H1 (cell line): ENCODE data around the gene CDH22. TPM values are rescaled to one million over a fixed set of nuclear protein-coding genes. Genes with fewer than 3 reads are reported as not detected.

Experiments used
- CTCF ChIA-PET: fragments of 300-600 bp; sonication (Branson Sonifier 250); formaldehyde crosslinking; loops from one replicate; lab custom pipeline; 2021; ENCODE audit not compliant: partially characterized antibody; lab: Charles Lee
- POLR2A ChIA-PET: fragments of 300-600 bp; sonication (Branson Sonifier 250); formaldehyde crosslinking; loops from one replicate; lab custom pipeline; 2021; ENCODE audit warnings: inconsistent platforms; ENCODE audit not compliant: partially characterized antibody; lab: Charles Lee
- DNase-seq, 2 experiments: peaks; one replicate each; pipeline versions ENCODE4 v3.0.0 to v3.0.0-alpha.2; 2010 to 2022; ENCODE audit warnings: low spot score in 2 of 2, low read depth in 1 of 2, mixed read lengths in 1 of 2
- FAIRE-seq: peaks from 2 replicates; lab custom pipeline; 2011; peaks lifted over from hg19 to GRCh38; lab: Jason Lieb, UNC
- H2AFZ ChIP-seq: 2 replicates; pipeline ENCODE4 v1.8.1; 2012; ENCODE audit warnings: low read length, inconsistent platforms
- H2AK5ac ChIP-seq: 2 replicates; pipeline ENCODE4 v1.6.1; 2013; ENCODE audit warnings: low read depth, low read length
- H2BK120ac ChIP-seq: replicated peaks from 2 replicates; pipeline ENCODE3; 2013; ENCODE audit warnings: low read depth, low read length, inconsistent platforms
- H2BK12ac ChIP-seq: 2 replicates; pipeline ENCODE4 v1.6.1; 2013; ENCODE audit warnings: low read depth, low read length
- H2BK15ac ChIP-seq: 2 replicates; pipeline ENCODE4 v1.6.1; 2013; ENCODE audit warnings: low read length
- H2BK20ac ChIP-seq: 2 replicates; pipeline ENCODE4 v1.6.1; 2013; ENCODE audit warnings: low read length
- H2BK5ac ChIP-seq: 2 replicates; pipeline ENCODE4 v1.6.1; 2013; ENCODE audit warnings: low read depth, low read length
- H3K14ac ChIP-seq: 2 replicates; pipeline ENCODE4 v1.6.1; 2013; ENCODE audit warnings: inconsistent platforms; ENCODE audit not compliant: insufficient read length
- H3K18ac ChIP-seq: 2 replicates; pipeline ENCODE4 v1.6.1; 2013; ENCODE audit warnings: low read length; ENCODE audit errors: extremely low read depth
- H3K23ac ChIP-seq: 2 replicates; pipeline ENCODE4 v1.6.1; 2013; ENCODE audit warnings: inconsistent platforms; ENCODE audit not compliant: insufficient read length
- H3K23me2 ChIP-seq: 2 replicates; pipeline ENCODE4 v1.6.1; 2013; ENCODE audit warnings: low read depth, low read length
- H3K27ac ChIP-seq: 2 replicates; pipeline ENCODE4 v1.6.1; 2011; ENCODE audit warnings: low read depth, low read length, inconsistent platforms
- H3K27me3 ChIP-seq, 4 experiments: replicated peaks in 1 of 4; 1 replicate in 1 of 4; 2 replicates in 3 of 4; pipeline versions ENCODE4 v1.6.1 to v1.8.1; 2011 to 2013; ENCODE audit warnings: low read length in 3 of 4, mild to moderate bottlenecking in 3 of 4, inconsistent platforms in 2 of 4, mixed read lengths in 2 of 4, moderate library complexity in 1 of 4; ENCODE audit not compliant: control insufficient read depth in 3 of 4, insufficient read depth in 3 of 4; ENCODE audit errors: extremely low read depth in 1 of 4
- H3K36me3 ChIP-seq, 4 experiments: 2 replicates each; pipeline versions ENCODE4 v1.6.1 to v1.8.1; 2011 to 2013; ENCODE audit warnings: mild to moderate bottlenecking in 4 of 4, low read length in 3 of 4, moderate library complexity in 2 of 4, control low read depth in 1 of 4, inconsistent platforms in 1 of 4; ENCODE audit not compliant: insufficient read depth in 4 of 4, control insufficient read depth in 2 of 4
- H3K4ac ChIP-seq: replicated peaks from 2 replicates; pipeline ENCODE3; 2013; ENCODE audit warnings: low read length, low read depth, mixed read lengths, inconsistent platforms; ENCODE audit not compliant: insufficient read length
- H3K4me1 ChIP-seq, 4 experiments: replicated peaks in 1 of 4; 1 replicate in 1 of 4; 2 replicates in 3 of 4; pipeline versions ENCODE4 v1.6.1 to v1.8.1; 2011 to 2013; ENCODE audit warnings: low read length in 3 of 4, inconsistent platforms in 2 of 4, mixed read lengths in 1 of 4; ENCODE audit not compliant: insufficient read depth in 4 of 4, control insufficient read depth in 3 of 4
- H3K4me2 ChIP-seq, 2 experiments: 2 replicates each; pipeline versions ENCODE4 v1.6.1 to v1.8.1; 2011 to 2013; ENCODE audit warnings: low read depth in 2 of 2, low read length in 2 of 2, control low read depth in 1 of 2, inconsistent platforms in 1 of 2, mild to moderate bottlenecking in 1 of 2; ENCODE audit not compliant: insufficient read depth in 1 of 2
- H3K4me3 ChIP-seq, 4 experiments: fragments of 200-600, 300-600 bp in 1 of 4; sonication (generic), shearing (Covaris generic), sonication (Bioruptor Twin) in 1 of 4; 2 replicates each; pipeline versions ENCODE4 v1.5.1 to v1.8.1; 2011 to 2016; ENCODE audit warnings: low read length in 4 of 4, low read depth in 3 of 4, control low read depth in 2 of 4, inconsistent platforms in 2 of 4, mild to moderate bottlenecking in 2 of 4, mixed read lengths in 1 of 4, moderate library complexity in 1 of 4; ENCODE audit not compliant: insufficient read depth in 2 of 4; ENCODE audit errors: extremely low read depth in 1 of 4
- H3K56ac ChIP-seq: replicated peaks from 2 replicates; pipeline ENCODE3; 2013; ENCODE audit warnings: low read depth, mild to moderate bottlenecking, mixed read lengths, low read length, inconsistent platforms; ENCODE audit not compliant: insufficient read length
- H3K79me1 ChIP-seq: 2 replicates; pipeline ENCODE4 v1.6.1; 2013; ENCODE audit warnings: low read depth, low read length, control low read depth
- H3K79me2 ChIP-seq, 2 experiments: 2 replicates each; pipeline versions ENCODE4 v1.6.1 to v1.8.1; 2012 to 2013; ENCODE audit warnings: low read length in 2 of 2, mild to moderate bottlenecking in 2 of 2, inconsistent platforms in 1 of 2; ENCODE audit not compliant: insufficient read depth in 2 of 2, control insufficient read depth in 1 of 2
- H3K9ac ChIP-seq, 4 experiments: replicated peaks in 1 of 4; 1 replicate in 1 of 4; 2 replicates in 3 of 4; pipeline versions ENCODE4 v1.6.1 to v1.8.1; 2011 to 2013; ENCODE audit warnings: low read depth in 3 of 4, low read length in 3 of 4, control low read depth in 2 of 4, mild to moderate bottlenecking in 2 of 4, moderate library complexity in 2 of 4, inconsistent platforms in 1 of 4; ENCODE audit errors: extremely low read depth in 1 of 4
- H3K9me3 ChIP-seq, 2 experiments: 2 replicates each; pipeline versions ENCODE4 v1.6.1 to v1.8.1; 2012 to 2013; ENCODE audit warnings: mild to moderate bottlenecking in 2 of 2, moderate library complexity in 2 of 2, control low read depth in 1 of 2, inconsistent platforms in 1 of 2, low read depth in 1 of 2, low read length in 1 of 2, mixed read lengths in 1 of 2; ENCODE audit not compliant: insufficient read depth in 2 of 2
- H4K20me1 ChIP-seq, 2 experiments: replicated peaks in 1 of 2; 2 replicates each; pipeline versions ENCODE3 to v1.8.1; 2011 to 2013; ENCODE audit warnings: inconsistent platforms in 2 of 2, low read length in 2 of 2, mild to moderate bottlenecking in 1 of 2; ENCODE audit not compliant: insufficient read depth in 2 of 2, control insufficient read depth in 1 of 2
- H4K5ac ChIP-seq: 2 replicates; pipeline ENCODE4 v1.6.1; 2013; ENCODE audit warnings: low read length, low read depth, mixed read lengths, inconsistent platforms; ENCODE audit not compliant: insufficient read length
- H4K8ac ChIP-seq: 2 replicates; pipeline ENCODE4 v1.8.0; 2013; ENCODE audit warnings: mild to moderate bottlenecking, moderate library complexity, low read length, inconsistent platforms; ENCODE audit not compliant: insufficient read depth; ENCODE audit errors: extremely low read depth
- H4K91ac ChIP-seq: replicated peaks from 2 replicates; pipeline ENCODE3; 2013; ENCODE audit warnings: low read length, mixed read lengths, inconsistent platforms; ENCODE audit not compliant: insufficient read length
- CBX5 ChIP-seq: fragments of 300-800, 300-1000 bp; sonication (generic); IDR thresholded peaks from 2 replicates; pipeline ENCODE4 v1.7.1; 2016; ENCODE audit warnings: antibody characterized with exemption, low read length, low read depth
- GTF2F1 ChIP-seq: IDR thresholded peaks from 2 replicates; pipeline ENCODE4 v1.6.1; 2012; ENCODE audit warnings: low read depth, low read length, improper control_type of control experiment, borderline replicate concordance
- KDM1A ChIP-seq: fragments of 200-600, 300-600 bp; sonication (generic); IDR thresholded peaks from 2 replicates; pipeline ENCODE4 v1.7.1; 2016; ENCODE audit warnings: mild to moderate bottlenecking, low read length, borderline replicate concordance
- POU5F1 ChIP-seq: IDR thresholded peaks from 2 replicates; pipeline ENCODE4 v1.6.1; 2011; ENCODE audit warnings: low read depth, mild to moderate bottlenecking, low read length, moderate library complexity
- RAD21 ChIP-seq, 2 experiments: IDR thresholded peaks in 1 of 2; conservative IDR thresholded peaks in 1 of 2; 2 replicates each; pipeline ENCODE4 v1.6.1; 2011; ENCODE audit warnings: low read depth in 2 of 2, low read length in 2 of 2, improper control_type of control experiment in 1 of 2, inconsistent platforms in 1 of 2, mild to moderate bottlenecking in 1 of 2, moderate library complexity in 1 of 2
- SP4 ChIP-seq: IDR thresholded peaks from 2 replicates; pipeline ENCODE4 v1.6.1; 2012; ENCODE audit warnings: low read length, inconsistent platforms
- WGBS, 2 experiments: shearing (Covaris generic) in 1 of 2; methylation state at CpG; one replicate each; pipeline versions ENCODE4 v1.1.6 to v1.1.7; 2013 to 2015; ENCODE audit warnings: low lambda C conversion rate in 2 of 2, mixed read lengths in 2 of 2, inconsistent platforms in 1 of 2, low coverage in 1 of 2, missing lambda C conversion rate in 1 of 2; ENCODE audit not compliant: insufficient replicate concordance in 2 of 2, insufficient coverage in 1 of 2, insufficient read length in 1 of 2; ENCODE audit errors: extremely low coverage in 1 of 2, missing lambda C conversion rate in 1 of 2; 5-methylcytosine and 5-hydroxymethylcytosine counted together
- polyA plus RNA-seq, 7 experiments: library from polyadenylated mRNA; depleted of rRNA in 3 of 7; stranded (reverse) in 5 of 7; unstranded in 2 of 7; fragments of >200 nt in 5 of 7; fragments of 200-250 nt in 2 of 7; gene quantifications; 1 replicate in 5 of 7; 2 replicates in 1 of 7; 4 replicates in 1 of 7; pipeline versions ENCODE4 v1.2.1 to v1.2.3, GENCODE V29; 2011 to 2013; ENCODE audit warnings: missing spikeins in 2 of 7, mixed read lengths in 2 of 7
- total RNA-seq: library from RNA; stranded (reverse); fragmentation: NEBNext Ultra II Directional; extraction: Animal tissue kit (Norgen Biotek cat#: 25700); gene quantifications from 2 replicates; pipeline ENCODE4 v1.2.1, GENCODE V29; 2021

Gene CDH22
- total and polyA plus RNA-seq, 2 of the 8 experiments (the other 6 are each of a cell fraction or from before 2014, with no cell fraction given), result 0.35 to 0.39 TPM

DNA sequence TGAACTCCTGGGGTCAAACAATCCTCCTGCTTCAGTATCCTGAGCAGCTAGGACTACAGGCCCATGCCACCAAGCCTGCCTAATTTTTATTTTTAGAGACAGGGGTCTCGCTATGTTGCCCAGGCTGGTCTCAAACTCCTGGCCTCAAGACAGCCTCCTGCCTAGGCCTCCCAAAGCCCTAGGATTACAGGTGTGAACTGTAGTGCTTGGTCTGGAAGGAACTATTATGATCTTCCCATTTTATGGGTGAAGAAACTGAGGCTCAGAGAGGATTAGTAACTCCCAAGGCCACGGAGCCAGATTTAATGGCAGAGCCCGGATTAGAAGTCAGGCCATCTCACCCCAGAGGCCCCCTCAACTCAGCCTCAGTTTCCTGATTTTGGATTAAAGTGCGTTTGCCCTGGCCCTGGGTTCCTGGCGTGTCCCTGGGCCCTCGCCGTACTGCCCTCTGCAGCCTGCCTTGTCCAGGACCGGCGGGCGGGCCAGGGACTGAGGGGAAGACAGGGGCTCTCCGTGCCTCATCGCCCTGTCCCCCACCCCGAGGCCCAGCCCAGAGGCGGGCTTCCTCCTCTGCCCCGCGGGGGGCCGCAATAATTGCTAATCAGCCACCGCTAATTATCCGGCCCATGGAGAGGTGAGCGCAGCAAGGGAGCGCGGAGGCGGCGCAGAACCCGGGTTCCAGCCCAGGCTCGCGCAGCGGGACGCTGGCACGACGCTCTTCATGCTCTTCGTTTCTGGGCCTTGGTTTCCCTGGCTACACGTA is 155.3 kb downstream of the CDH22 start:
- no peak overlapping the region for H4K5ac ChIP-seq
- no peak overlapping the region for H2BK120ac ChIP-seq
- no peak for FAIRE-seq
- no peak for DNase-seq
- H3K4me2 ChIP-seq, result no peak overlapping the region
- H4K91ac ChIP-seq, result no peak overlapping the region
- H3K4ac ChIP-seq, result no peak overlapping the region
- H3K56ac ChIP-seq, result no peak overlapping the region
- ChIA-PET POLR2A (interaction anchor here (1.1 kb wide), 1 partner anchor 7 kb away, joined by 3 read pairs; no protein-coding TSS in a partner anchor), CTCF (interaction anchor here (0.6 to 21.6 kb wide), 18 partner anchors 10 to 1282 kb away, joined by 3 to 233 read pairs (median 5); no protein-coding TSS in a partner anchor)
- no peak overlapping the region for H2BK15ac ChIP-seq
- no peaks in the 10 kb centered on the region for H3K79me2 ChIP-seq
- no peaks in the 10 kb centered on the region for H3K9me3 ChIP-seq
- no peak overlapping the region for H2BK5ac ChIP-seq
- H3K23ac ChIP-seq, result no peak overlapping the region
- peaks cover 0 to 5% (median 0%) of the 10 kb centered on the region in 4 experiments; a peak in 2 of 7 replicates for H3K4me1 ChIP-seq
- H4K20me1 ChIP-seq, result no peaks in the 10 kb centered on the region
- no peak overlapping the region for H3K27ac ChIP-seq
- H4K8ac ChIP-seq, result no peak overlapping the region
- H3K18ac ChIP-seq, result no peak overlapping the region
- H3K9ac ChIP-seq, result no peak overlapping the region
- no peak overlapping the region for H2AK5ac ChIP-seq
- TF ChIP-seq RAD21 (IDR thresholded peaks at IDR 0.05 in 1 of 2, conservative IDR thresholded peaks at IDR 0.05 in 1 of 2; ENCODE audit: low read depth in 2 of 2, low read length in 2 of 2) (no peak), CBX5 (no peak), POU5F1 (no peak), SP4 (no peak), KDM1A (peak; percentile 60; the same call in 1 of the 2 replicates), GTF2F1 (no peak)
- no peaks in the 10 kb centered on the region for H3K36me3 ChIP-seq
- no peaks in the 10 kb centered on the region for H3K79me1 ChIP-seq
- no peak overlapping the region for H2AFZ ChIP-seq
- H3K4me3 ChIP-seq, result no peak overlapping the region
- WGBS, 2 experiments, result 92% methylated on average over 30 of the region's 33 CpGs; no CpG with 5 or more reads in 1 of the 2 experiments
- H3K23me2 ChIP-seq, result no peaks in the 10 kb centered on the region
- peak overlapping the region; percentile 72; the same call in 1 of the 2 replicates for H2BK20ac ChIP-seq
- H3K27me3 ChIP-seq, result no peaks in the 10 kb centered on the region
- no peak overlapping the region for H3K14ac ChIP-seq
- H2BK12ac ChIP-seq, result no peak overlapping the region
